Erythroblast (primary cell): ENCODE data around the gene MT1X.

Source experiments
- GATA1 ChIP-seq: IDR thresholded peaks from 2 replicates; pipeline ENCODE4 v1.6.1; 2011; ENCODE audit warnings: low read depth, mild to moderate bottlenecking, control low read depth, low read length, moderate library complexity
- POLR2A ChIP-seq: IDR thresholded peaks from 2 replicates; pipeline ENCODE4 v1.6.1; 2011; ENCODE audit warnings: mild to moderate bottlenecking, low read length

- no peak for TF ChIP-seq POLR2A
- TF ChIP-seq GATA1, result no peak
Measured at GRCh38 chr16:56695246-56695645, 13.0 kb downstream of the MT1X start.
